Raji (cell line): ENCODE measurements around the gene DRP2.

Experiments
- POLR2A ChIP-seq: IDR thresholded peaks from 2 replicates; pipeline ENCODE4 v1.6.1; 2011; ENCODE audit warnings: low read depth, low read length, control low read depth; ENCODE audit not compliant: insufficient read depth

Gene DRP2, protein sequence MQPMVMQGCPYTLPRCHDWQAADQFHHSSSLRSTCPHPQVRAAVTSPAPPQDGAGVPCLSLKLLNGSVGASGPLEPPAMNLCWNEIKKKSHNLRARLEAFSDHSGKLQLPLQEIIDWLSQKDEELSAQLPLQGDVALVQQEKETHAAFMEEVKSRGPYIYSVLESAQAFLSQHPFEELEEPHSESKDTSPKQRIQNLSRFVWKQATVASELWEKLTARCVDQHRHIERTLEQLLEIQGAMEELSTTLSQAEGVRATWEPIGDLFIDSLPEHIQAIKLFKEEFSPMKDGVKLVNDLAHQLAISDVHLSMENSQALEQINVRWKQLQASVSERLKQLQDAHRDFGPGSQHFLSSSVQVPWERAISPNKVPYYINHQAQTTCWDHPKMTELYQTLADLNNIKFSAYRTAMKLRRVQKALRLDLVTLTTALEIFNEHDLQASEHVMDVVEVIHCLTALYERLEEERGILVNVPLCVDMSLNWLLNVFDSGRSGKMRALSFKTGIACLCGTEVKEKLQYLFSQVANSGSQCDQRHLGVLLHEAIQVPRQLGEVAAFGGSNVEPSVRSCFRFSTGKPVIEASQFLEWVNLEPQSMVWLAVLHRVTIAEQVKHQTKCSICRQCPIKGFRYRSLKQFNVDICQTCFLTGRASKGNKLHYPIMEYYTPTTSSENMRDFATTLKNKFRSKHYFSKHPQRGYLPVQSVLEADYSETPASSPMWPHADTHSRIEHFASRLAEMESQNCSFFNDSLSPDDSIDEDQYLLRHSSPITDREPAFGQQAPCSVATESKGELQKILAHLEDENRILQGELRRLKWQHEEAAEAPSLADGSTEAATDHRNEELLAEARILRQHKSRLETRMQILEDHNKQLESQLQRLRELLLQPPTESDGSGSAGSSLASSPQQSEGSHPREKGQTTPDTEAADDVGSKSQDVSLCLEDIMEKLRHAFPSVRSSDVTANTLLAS

GRCh38 chrX:101219116-101219863, at the start of gene DRP2:
DRP2 (plus strand) TSS chrX:101219786; CDS start chrX:101231648, 11,862 bp downstream.
- no peak for TF ChIP-seq POLR2A

DNA sequence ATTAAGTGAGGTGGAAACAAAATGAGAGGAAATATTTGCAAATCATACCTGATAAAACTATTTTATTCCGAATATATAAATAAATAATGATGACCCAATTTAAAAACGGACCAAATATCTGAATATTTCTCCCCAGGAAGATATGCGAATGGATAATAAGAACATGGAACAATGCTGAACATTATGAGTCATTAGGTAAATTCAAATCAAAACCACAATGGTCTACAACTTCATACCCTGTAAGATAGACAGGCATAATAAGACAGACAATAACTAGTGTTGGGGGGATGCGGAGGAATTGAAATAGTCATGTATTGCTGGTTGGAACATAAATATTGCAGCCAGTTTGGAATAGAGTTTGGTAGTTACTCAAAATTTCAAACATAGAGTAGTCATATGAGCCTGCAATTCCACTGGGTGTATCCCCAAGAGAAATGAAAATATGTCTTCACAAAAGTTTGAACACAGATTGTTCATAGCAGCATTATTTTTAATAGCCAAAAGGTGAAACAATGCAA, 47.6 kb upstream of the DRP2 start:
- no peak for TF ChIP-seq POLR2A

DNA sequence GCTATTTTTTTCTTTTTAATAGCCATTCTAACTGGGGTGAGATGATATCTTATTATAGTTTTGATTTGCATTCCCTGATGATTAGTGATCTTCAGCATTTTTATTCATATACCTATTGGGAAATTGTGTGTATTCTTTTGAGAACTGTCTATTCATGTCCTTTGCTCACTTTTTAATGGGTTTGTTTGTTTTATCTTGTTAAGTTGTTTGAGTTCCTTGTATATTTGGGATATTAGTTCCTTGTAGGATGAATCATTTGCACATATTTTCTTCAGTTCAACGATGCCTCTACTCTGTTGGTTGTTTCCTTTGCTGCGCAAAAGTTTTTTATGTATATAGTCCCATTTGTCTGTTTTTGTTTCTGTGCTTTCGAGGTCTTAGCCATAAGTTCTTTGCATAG, 43.1 kb upstream of the DRP2 start:
- TF ChIP-seq POLR2A, result no peak

DNA sequence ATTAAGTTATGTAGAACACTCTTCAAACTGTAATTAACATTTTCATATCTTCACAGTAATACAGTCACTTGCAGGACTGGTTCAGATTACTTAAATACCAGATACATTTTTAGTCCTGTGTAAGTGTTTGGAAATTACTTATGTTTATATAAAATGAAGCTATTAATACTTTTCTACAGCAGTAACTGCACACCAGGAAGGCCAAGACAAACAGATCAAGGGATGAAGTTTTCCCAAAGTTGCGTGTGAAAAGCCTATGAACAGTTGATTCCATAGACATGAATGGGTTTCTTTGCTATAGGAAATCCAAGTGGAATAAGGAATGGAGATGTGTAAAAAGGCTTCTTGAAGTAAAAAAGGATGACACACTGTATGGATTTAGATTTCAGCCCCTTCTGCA, 28.9 kb upstream of the DRP2 start:
- TF ChIP-seq POLR2A, result no peak

- TF ChIP-seq POLR2A, result no peak
These were observed 28.3 kb upstream of the DRP2 start for GRCh38 chrX:101191217-101191750.

DNA sequence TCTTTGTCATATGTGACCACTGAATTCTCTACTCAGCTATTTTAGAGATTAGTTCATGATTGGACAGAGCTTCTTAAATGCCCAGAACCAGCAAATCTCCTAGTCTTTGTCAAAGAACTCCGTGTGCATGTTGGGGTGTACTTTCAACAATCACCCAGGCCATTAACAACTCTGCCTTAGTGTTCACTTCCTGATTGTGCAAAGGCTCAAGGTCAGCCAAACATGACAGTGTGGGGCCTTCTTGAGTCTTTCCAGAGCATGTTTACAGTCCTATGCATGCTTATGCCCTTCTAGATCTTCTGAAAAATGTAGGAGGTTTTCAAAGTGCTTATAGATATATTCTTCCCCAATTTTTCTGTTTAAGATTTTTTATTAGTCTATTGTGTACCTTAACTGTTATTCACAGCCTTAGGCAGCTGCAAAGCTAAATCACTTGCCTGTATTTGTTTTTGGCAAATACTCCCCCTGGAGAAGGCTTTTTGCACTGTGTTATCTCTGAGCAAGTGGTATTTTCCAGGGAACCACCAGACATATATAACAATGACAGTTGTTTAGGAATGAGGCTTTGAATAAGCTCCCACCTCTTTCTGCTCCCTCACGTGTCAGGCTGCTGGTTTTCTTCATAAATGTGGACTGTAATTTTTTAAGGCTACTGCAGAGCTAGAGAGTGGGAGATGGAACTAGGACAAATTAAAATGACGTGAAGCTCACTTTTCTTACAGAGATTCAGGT, 24.0 kb upstream of the DRP2 start:
- no peak for TF ChIP-seq POLR2A

- no peak for TF ChIP-seq POLR2A
These were observed 15.7 kb upstream of the DRP2 start for GRCh38 chrX:101203761-101204351.

GRCh38 chrX:101206471-101206870, 13.1 kb upstream of the DRP2 start:
- TF ChIP-seq POLR2A, result no peak

- no peak for TF ChIP-seq POLR2A
These were observed 11.3 kb upstream of the DRP2 start for GRCh38 chrX:101208152-101208905.

- no peak for TF ChIP-seq POLR2A
These were observed 9.0 kb upstream of the DRP2 start for GRCh38 chrX:101210630-101211029.

DNA sequence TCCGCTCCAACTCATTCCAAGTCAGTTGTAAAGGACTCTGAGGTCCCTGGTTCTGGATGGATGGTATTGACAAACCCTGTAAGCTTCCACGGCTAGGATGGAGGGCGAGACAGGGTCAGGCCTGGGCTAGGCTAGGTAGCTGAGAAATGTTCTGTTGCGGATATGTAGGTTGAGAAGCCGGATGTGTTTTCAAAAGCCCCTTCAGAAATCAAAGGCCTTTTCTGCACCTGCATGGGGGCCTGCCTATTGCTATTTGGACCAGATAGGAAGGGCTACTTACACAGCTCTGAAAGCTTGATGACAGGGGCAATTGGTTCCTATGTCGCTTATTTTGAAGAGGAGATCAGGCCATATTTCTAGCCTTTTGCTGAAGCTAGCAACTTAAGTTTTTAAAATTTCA, 1.9 kb upstream of the DRP2 start:
- no peak for TF ChIP-seq POLR2A

DNA sequence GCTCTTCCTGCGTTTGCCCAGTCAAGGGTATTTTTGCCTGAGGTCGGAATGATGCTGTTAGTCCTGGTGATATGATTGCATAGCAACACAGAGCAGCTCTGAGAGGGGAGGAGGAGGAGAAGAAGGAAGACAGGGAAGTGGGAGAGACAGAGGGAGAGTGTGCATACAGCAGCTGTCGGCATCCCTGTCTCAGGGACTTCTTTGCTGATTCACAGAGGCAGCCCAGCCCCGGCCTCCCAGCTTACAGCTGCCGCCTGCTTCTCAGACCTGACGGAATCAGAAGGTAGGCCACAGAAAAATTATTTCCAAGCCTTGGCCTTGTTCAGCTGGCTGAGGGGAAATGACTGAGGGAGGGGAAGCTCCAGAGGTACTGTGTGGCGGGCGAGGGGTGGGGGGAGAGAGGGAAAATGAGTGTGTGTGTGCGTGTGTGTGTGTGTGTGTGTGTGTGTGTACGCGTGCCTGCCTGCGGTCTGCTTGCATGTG, 319 bp downstream of the DRP2 start:
- no peak for TF ChIP-seq POLR2A
